HepG2 (cell line): ENCODE data around the gene PHYH. TPM values are rescaled to one million over a fixed set of nuclear protein-coding genes. Genes with fewer than 3 reads are reported as not detected.

ENCODE experiments used
- EED ChIP-seq: sonication (generic); formaldehyde crosslinking; IDR thresholded peaks from 2 replicates; pipeline ENCODE4 v1.5.0; 2020; ENCODE audit warnings: mild to moderate bottlenecking, missing genetic modification reagents
- GATAD1 ChIP-seq: IDR thresholded peaks from 2 replicates; pipeline ENCODE4 v1.6.1; 2016; ENCODE audit warnings: missing genetic modification reagents, missing compliant biosample characterization
- MAFG ChIP-seq: sonication (generic); formaldehyde crosslinking; IDR thresholded peaks from 2 replicates; pipeline ENCODE4 v1.5.1; 2020; ENCODE audit warnings: mild to moderate bottlenecking, missing genetic modification reagents
- PCBP1 ChIP-seq: fragments of 200-400 bp; formaldehyde crosslinking; IDR thresholded peaks from 2 replicates; pipeline ENCODE4 v1.6.1; 2017; ENCODE audit warnings: mild to moderate bottlenecking, low read depth, low read length, borderline replicate concordance
- SMARCC2 ChIP-seq: fragments of 450-650 bp; IDR thresholded peaks from 2 replicates; pipeline ENCODE4 v1.6.1; 2017; ENCODE audit warnings: antibody characterized with exemption, mild to moderate bottlenecking
- SUZ12 ChIP-seq: fragments of 150-350 bp; IDR thresholded peaks from 2 replicates; pipeline ENCODE4 v1.6.1; 2014; ENCODE audit warnings: low read depth, low read length
- TSC22D2 ChIP-seq: sonication (generic); formaldehyde crosslinking; IDR thresholded peaks from 2 replicates; pipeline ENCODE4 v1.5.1; 2020; ENCODE audit warnings: missing genetic modification reagents, mild to moderate bottlenecking, borderline replicate concordance
- ZBTB42 ChIP-seq: sonication (generic); formaldehyde crosslinking; IDR thresholded peaks from 2 replicates; pipeline ENCODE4 v1.5.0; 2020; ENCODE audit warnings: mild to moderate bottlenecking, missing genetic modification reagents
- ZFP36L1 ChIP-seq: sonication (generic); formaldehyde crosslinking; IDR thresholded peaks from 2 replicates; pipeline ENCODE4 v1.8.0; 2022; ENCODE audit warnings: mild to moderate bottlenecking, missing genetic modification reagents, moderate library complexity
- ZFP37 ChIP-seq: sonication (generic); formaldehyde crosslinking; IDR thresholded peaks from 2 replicates; pipeline ENCODE4 v1.4.0; 2020; ENCODE audit warnings: missing genetic modification reagents, borderline replicate concordance
- ZNF33B ChIP-seq: sonication (generic); formaldehyde crosslinking; IDR thresholded peaks from 2 replicates; pipeline ENCODE4 v1.5.1; 2020; ENCODE audit warnings: mild to moderate bottlenecking, missing genetic modification reagents
- ZNF468 ChIP-seq: sonication (generic); formaldehyde crosslinking; IDR thresholded peaks from 2 replicates; pipeline ENCODE4 v1.8.0; 2022; ENCODE audit warnings: mild to moderate bottlenecking, moderate library complexity, missing genetic modification reagents
- ZNF484 ChIP-seq: sonication (generic); formaldehyde crosslinking; IDR thresholded peaks from 2 replicates; pipeline ENCODE4 v1.5.1; 2020; ENCODE audit warnings: mild to moderate bottlenecking, low read depth, missing genetic modification reagents, borderline replicate concordance
- ZNF549 ChIP-seq: sonication (generic); formaldehyde crosslinking; IDR thresholded peaks from 2 replicates; pipeline ENCODE4 v1.5.0; 2020; ENCODE audit warnings: missing genetic modification reagents
- ZNF652 ChIP-seq: IDR thresholded peaks from 2 replicates; pipeline ENCODE4 v1.6.1; 2016; ENCODE audit warnings: low read depth, borderline replicate concordance
- ZNF709 ChIP-seq: sonication (generic); formaldehyde crosslinking; IDR thresholded peaks from 2 replicates; pipeline ENCODE4 v1.5.0; 2020; ENCODE audit warnings: mild to moderate bottlenecking, missing genetic modification reagents
- ZNF879 ChIP-seq: sonication (generic); formaldehyde crosslinking; IDR thresholded peaks from 2 replicates; pipeline ENCODE4 v1.8.1; 2023; ENCODE audit warnings: missing genetic modification reagents
- polyA plus RNA-seq, 8 experiments: library from polyadenylated mRNA; depleted of rRNA in 3 of 8; stranded (reverse) in 7 of 8; unstranded in 1 of 8; fragments of >200 nt; fragmentation: Illumina TruSeq in 4 of 8; extraction: Trizol in 4 of 8; gene quantifications; 2 replicates each; pipeline versions ENCODE4 v1.2.1 to v1.2.3, GENCODE V29; 2011 to 2016; ENCODE audit warnings: low read depth in 4 of 8, missing spikeins in 1 of 8, mixed read lengths in 1 of 8; ENCODE audit not compliant: insufficient read depth in 1 of 8
- total RNA-seq, 5 experiments: library from RNA; depleted of rRNA; stranded (reverse); fragments of >200 nt; fragmentation: Illumina TruSeq; extraction: Trizol; gene quantifications; 2 replicates each; pipeline ENCODE4 v1.2.3, GENCODE V29; 2016; ENCODE audit warnings: low read depth in 1 of 5
- TF ChIP-seq, protein P1 (sequence below): sonication (generic); formaldehyde crosslinking; IDR thresholded peaks from 2 replicates; pipeline ENCODE4 v1.9.0; 2022; ENCODE audit warnings: missing genetic modification reagents, mild to moderate bottlenecking, borderline replicate concordance
- TF ChIP-seq, protein P2 (sequence below): sonication (generic); formaldehyde crosslinking; IDR thresholded peaks from 2 replicates; pipeline ENCODE4 v1.4.0; 2020; ENCODE audit warnings: missing genetic modification reagents
- TF ChIP-seq, protein P3 (sequence below): IDR thresholded peaks from 2 replicates; pipeline ENCODE4 v1.6.1; 2016; ENCODE audit warnings: missing biosample characterization, missing genetic modification reagents, low read depth
- TF ChIP-seq, protein P4 (sequence below): sonication (generic); formaldehyde crosslinking; IDR thresholded peaks from 2 replicates; pipeline ENCODE4 v1.8.1; 2023; ENCODE audit warnings: missing genetic modification reagents, mild to moderate bottlenecking, borderline replicate concordance

The PHYH gene
- total and polyA plus RNA-seq, 2 of the 13 experiments (the other 11 are each of a cell fraction or from before 2014, with no cell fraction given), result 27.2 to 34.5 TPM

DNA sequence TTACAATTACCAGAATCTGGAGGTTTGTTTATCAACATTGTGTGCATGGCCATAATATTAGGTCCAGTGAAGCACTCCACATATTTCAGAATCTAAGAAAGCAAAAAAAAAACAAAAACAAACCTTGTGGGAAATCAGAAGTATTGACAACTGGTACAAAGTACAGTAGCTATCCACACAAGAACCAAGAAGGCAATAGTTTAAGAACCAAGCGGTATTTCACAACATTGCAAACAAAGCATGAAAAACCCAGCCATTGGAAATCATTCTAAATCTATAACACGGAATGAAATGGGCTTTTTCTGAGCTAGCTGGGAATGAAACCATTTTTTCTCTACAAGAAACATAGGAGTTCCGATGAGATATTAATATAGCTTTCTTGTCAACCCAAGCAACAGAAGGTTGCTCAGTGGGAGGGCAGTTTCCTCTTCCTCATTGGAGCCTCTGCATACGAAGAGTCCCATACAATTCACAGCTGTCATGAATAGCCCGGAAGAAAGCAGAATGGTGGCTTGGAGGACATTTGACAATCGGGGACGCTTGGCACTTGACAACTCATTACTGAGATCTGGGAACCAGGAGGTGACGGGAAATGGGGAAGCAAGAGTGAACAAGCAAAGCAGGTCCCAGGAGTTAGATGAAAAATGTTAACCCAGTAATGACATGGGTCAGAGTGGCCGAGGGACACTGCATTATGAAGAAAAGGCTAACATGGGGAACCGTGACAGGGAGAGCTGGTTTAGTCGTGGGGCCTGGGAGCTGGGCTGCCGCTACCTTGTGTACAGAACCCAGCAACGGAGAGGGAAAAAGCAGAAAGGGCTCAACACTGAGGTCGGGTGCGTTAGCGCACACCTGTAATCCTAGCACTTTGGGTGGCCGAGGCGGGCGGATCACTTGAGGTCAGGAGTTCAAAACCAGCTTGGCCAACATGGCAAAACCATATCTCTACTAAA, 7.8 kb downstream of the PHYH start (continued):
- TF ChIP-seq, protein P1, sequence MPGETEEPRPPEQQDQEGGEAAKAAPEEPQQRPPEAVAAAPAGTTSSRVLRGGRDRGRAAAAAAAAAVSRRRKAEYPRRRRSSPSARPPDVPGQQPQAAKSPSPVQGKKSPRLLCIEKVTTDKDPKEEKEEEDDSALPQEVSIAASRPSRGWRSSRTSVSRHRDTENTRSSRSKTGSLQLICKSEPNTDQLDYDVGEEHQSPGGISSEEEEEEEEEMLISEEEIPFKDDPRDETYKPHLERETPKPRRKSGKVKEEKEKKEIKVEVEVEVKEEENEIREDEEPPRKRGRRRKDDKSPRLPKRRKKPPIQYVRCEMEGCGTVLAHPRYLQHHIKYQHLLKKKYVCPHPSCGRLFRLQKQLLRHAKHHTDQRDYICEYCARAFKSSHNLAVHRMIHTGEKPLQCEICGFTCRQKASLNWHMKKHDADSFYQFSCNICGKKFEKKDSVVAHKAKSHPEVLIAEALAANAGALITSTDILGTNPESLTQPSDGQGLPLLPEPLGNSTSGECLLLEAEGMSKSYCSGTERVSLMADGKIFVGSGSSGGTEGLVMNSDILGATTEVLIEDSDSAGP (CRISPR knock-in tag), result no peak
- TF ChIP-seq ZBTB42 (CRISPR knock-in tag) (no peak), ZNF549 (CRISPR knock-in tag) (no peak), SMARCC2 (no peak), ZNF709 (CRISPR knock-in tag) (no peak), GATAD1 (CRISPR knock-in tag) (no peak), PCBP1 (no peak), ZNF33B (no peak), ZNF468 (no peak), ZNF652 (CRISPR knock-in tag) (no peak), ZFP36L1 (CRISPR knock-in tag) (no peak), ZNF879 (CRISPR knock-in tag) (no peak), EED (CRISPR knock-in tag) (no peak), MAFG (CRISPR knock-in tag) (no peak), SUZ12 (no peak), ZNF484 (CRISPR knock-in tag) (no peak), ZFP37 (CRISPR knock-in tag) (no peak), TSC22D2 (no peak)
- TF ChIP-seq, protein P2, sequence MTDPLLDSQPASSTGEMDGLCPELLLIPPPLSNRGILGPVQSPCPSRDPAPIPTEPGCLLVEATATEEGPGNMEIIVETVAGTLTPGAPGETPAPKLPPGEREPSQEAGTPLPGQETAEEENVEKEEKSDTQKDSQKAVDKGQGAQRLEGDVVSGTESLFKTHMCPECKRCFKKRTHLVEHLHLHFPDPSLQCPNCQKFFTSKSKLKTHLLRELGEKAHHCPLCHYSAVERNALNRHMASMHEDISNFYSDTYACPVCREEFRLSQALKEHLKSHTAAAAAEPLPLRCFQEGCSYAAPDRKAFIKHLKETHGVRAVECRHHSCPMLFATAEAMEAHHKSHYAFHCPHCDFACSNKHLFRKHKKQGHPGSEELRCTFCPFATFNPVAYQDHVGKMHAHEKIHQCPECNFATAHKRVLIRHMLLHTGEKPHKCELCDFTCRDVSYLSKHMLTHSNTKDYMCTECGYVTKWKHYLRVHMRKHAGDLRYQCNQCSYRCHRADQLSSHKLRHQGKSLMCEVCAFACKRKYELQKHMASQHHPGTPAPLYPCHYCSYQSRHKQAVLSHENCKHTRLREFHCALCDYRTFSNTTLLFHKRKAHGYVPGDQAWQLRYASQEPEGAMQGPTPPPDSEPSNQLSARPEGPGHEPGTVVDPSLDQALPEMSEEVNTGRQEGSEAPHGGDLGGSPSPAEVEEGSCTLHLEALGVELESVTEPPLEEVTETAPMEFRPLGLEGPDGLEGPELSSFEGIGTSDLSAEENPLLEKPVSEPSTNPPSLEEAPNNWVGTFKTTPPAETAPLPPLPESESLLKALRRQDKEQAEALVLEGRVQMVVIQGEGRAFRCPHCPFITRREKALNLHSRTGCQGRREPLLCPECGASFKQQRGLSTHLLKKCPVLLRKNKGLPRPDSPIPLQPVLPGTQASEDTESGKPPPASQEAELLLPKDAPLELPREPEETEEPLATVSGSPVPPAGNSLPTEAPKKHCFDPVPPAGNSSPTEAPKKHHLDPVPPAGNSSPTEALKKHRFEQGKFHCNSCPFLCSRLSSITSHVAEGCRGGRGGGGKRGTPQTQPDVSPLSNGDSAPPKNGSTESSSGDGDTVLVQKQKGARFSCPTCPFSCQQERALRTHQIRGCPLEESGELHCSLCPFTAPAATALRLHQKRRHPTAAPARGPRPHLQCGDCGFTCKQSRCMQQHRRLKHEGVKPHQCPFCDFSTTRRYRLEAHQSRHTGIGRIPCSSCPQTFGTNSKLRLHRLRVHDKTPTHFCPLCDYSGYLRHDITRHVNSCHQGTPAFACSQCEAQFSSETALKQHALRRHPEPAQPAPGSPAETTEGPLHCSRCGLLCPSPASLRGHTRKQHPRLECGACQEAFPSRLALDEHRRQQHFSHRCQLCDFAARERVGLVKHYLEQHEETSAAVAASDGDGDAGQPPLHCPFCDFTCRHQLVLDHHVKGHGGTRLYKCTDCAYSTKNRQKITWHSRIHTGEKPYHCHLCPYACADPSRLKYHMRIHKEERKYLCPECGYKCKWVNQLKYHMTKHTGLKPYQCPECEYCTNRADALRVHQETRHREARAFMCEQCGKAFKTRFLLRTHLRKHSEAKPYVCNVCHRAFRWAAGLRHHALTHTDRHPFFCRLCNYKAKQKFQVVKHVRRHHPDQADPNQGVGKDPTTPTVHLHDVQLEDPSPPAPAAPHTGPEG (CRISPR knock-in tag), result no peak
- TF ChIP-seq, protein P3, sequence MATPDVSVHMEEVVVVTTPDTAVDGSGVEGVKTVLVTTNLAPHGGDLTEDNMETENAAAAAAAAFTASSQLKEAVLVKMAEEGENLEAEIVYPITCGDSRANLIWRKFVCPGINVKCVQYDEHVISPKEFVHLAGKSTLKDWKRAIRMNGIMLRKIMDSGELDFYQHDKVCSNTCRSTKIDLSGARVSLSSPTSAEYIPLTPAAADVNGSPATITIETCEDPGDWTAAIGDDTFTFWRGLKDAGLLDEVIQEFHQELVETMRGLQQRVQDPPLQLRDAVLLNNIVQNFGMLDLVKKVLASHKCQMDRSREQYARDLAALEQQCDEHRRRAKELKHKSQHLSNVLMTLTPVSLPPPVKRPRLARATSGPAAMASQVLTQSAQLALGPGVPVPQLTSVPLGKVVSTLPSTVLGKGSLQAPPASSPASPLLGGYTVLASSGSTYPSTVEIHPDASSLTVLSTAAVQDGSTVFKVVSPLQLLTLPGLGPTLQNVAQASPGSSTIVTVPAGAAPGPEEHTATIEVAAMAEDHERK (CRISPR knock-in tag), result no peak
- TF ChIP-seq, protein P4, sequence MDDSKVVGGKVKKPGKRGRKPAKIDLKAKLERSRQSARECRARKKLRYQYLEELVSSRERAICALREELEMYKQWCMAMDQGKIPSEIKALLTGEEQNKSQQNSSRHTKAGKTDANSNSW, result no peak
